HEK293 (cell line): Measurements from ENCODE around the gene FADS2.

Experiments used
- CTCF ChIA-PET: fragments of 350-600 bp; formaldehyde crosslinking; extraction: SDS; loops from one replicate; lab custom pipeline; 2021; ENCODE audit warnings: antibody characterized with exemption; lab: Yijun Ruan, JAX
- POLR2A ChIA-PET: fragments of 300-600 bp; formaldehyde crosslinking; extraction: SDS; loops from one replicate; lab custom pipeline; 2020; ENCODE audit warnings: antibody characterized with exemption, inconsistent platforms; lab: Yijun Ruan, JAX
- H3K27ac ChIP-seq: fragments of 200-500 bp; sonication (Bioruptor generic); 2 replicates; pipeline ENCODE4 v1.5.1; 2014; ENCODE audit warnings: low read depth, low read length, control low read depth, inconsistent platforms; ENCODE audit errors: extremely low read depth
- H3K36me3 ChIP-seq, 2 experiments: fragments of 200-500 bp in 1 of 2; sonication (Bioruptor generic) in 1 of 2; 1 replicate in 1 of 2; 2 replicates in 1 of 2; pipeline ENCODE4 v1.5.1; 2014 to 2017; ENCODE audit warnings: inconsistent platforms in 2 of 2, low read length in 2 of 2; ENCODE audit not compliant: control insufficient read depth in 2 of 2, insufficient read depth in 1 of 2
- H3K4me1 ChIP-seq: fragments of 200-500 bp; sonication (Bioruptor generic); 2 replicates; pipeline ENCODE4 v1.5.1; 2014; ENCODE audit warnings: mild to moderate bottlenecking, low read length, inconsistent platforms; ENCODE audit not compliant: control insufficient read depth, insufficient read depth
- H3K4me3 ChIP-seq: 2 replicates; pipeline ENCODE4 v1.5.1; 2011; ENCODE audit warnings: low read depth, mild to moderate bottlenecking, control low read depth, low read length, moderate library complexity
- H3K9me3 ChIP-seq: fragments of 200-500 bp; sonication (Bioruptor generic); 2 replicates; pipeline ENCODE4 v1.5.1; 2014; ENCODE audit warnings: low read depth, low read length, inconsistent platforms; ENCODE audit not compliant: control insufficient read depth, insufficient read depth
- HOXA7 ChIP-seq: sonication (generic); formaldehyde crosslinking; IDR thresholded peaks from 2 replicates; pipeline ENCODE4 v1.8.1; 2022; ENCODE audit warnings: missing genetic modification reagents, borderline replicate concordance
- KLF17 ChIP-seq: fragments of 450-650 bp; formaldehyde crosslinking; IDR thresholded peaks from 2 replicates; pipeline ENCODE4 v1.5.1; 2016; ENCODE audit warnings: missing biosample characterization, missing genetic modification characterization
- PBX3 ChIP-seq: sonication (generic); formaldehyde crosslinking; IDR thresholded peaks from 2 replicates; pipeline ENCODE4 v1.8.1; 2022; ENCODE audit warnings: mild to moderate bottlenecking, moderate library complexity, missing genetic modification reagents
- TCF7L2 ChIP-seq: IDR thresholded peaks from 2 replicates; pipeline ENCODE4 v1.6.1; 2011; ENCODE audit warnings: low read depth, mild to moderate bottlenecking, inconsistent platforms, low read length, moderate library complexity, borderline replicate concordance
- ZNF202 ChIP-seq: fragments of 450-650 bp; formaldehyde crosslinking; IDR thresholded peaks from 2 replicates; pipeline ENCODE4 v1.5.1; 2016; ENCODE audit warnings: missing biosample characterization, missing genetic modification characterization, borderline replicate concordance
- ZNF214 ChIP-seq: fragments of 450-650 bp; formaldehyde crosslinking; IDR thresholded peaks from 2 replicates; pipeline ENCODE4 v1.5.1; 2017; ENCODE audit warnings: missing biosample characterization, mild to moderate bottlenecking, missing genetic modification characterization, borderline replicate concordance
- ZNF248 ChIP-seq: fragments of 450-650 bp; formaldehyde crosslinking; IDR thresholded peaks from 2 replicates; pipeline ENCODE4 v1.5.1; 2017; ENCODE audit warnings: missing biosample characterization, missing genetic modification characterization
- ZNF280D ChIP-seq: fragments of 450-650 bp; formaldehyde crosslinking; IDR thresholded peaks from 2 replicates; pipeline ENCODE4 v1.5.1; 2016; ENCODE audit warnings: missing biosample characterization, missing genetic modification characterization
- ZNF37A ChIP-seq: fragments of 450-650 bp; IDR thresholded peaks from 2 replicates; pipeline ENCODE4 v1.5.1; 2018; ENCODE audit warnings: missing biosample characterization, missing genetic modification characterization
- ZNF558 ChIP-seq: fragments of 450-650 bp; formaldehyde crosslinking; IDR thresholded peaks from 2 replicates; pipeline ENCODE4 v1.5.1; 2016; ENCODE audit warnings: missing biosample characterization, missing genetic modification characterization
- ZNF580 ChIP-seq: fragments of 450-650 bp; formaldehyde crosslinking; IDR thresholded peaks from 2 replicates; pipeline ENCODE4 v1.5.1; 2016; ENCODE audit warnings: missing biosample characterization, missing genetic modification characterization
- ZNF585B ChIP-seq: fragments of 450-650 bp; formaldehyde crosslinking; IDR thresholded peaks from 2 replicates; pipeline ENCODE4 v1.5.1; 2016; ENCODE audit warnings: missing biosample characterization, missing genetic modification characterization
- ZNF654 ChIP-seq: fragments of 450-650 bp; formaldehyde crosslinking; IDR thresholded peaks from 2 replicates; pipeline ENCODE4 v1.5.1; 2016; ENCODE audit warnings: low read depth, missing biosample characterization, missing genetic modification characterization
- ZNF830 ChIP-seq: fragments of 450-650 bp; IDR thresholded peaks from 2 replicates; pipeline ENCODE4 v1.5.0; 2018; ENCODE audit warnings: missing biosample characterization, missing genetic modification characterization, low read depth, mild to moderate bottlenecking, moderate library complexity

FADS2 gene

GRCh38 chr11:61803889-61804647 lies 24.0 kb upstream of the FADS2 start (continued):
- no peak for TF ChIP-seq ZNF280D
- no peak for TF ChIP-seq ZNF248 (tag by site-specific recombination)
- no peak for TF ChIP-seq PBX3 (CRISPR knock-in tag)
- TF ChIP-seq ZNF37A (tag by site-specific recombination) = no peak

GRCh38 chr11:61805146-61805545 lies 23.0 kb upstream of the FADS2 start:
- peaks cover 0 to 72% of the 10 kb centered on the region in 2 experiments; a peak in 1 of 3 replicates for H3K36me3 ChIP-seq
- TF ChIP-seq ZNF830 (tag by site-specific recombination) = no peak
- no peak for TF ChIP-seq ZNF585B (tag by site-specific recombination)
- no peak for TF ChIP-seq TCF7L2
- no peak for TF ChIP-seq ZNF654 (tag by site-specific recombination)
- no peak for TF ChIP-seq ZNF558 (tag by site-specific recombination)
- no peak for TF ChIP-seq HOXA7
- TF ChIP-seq ZNF202 = no peak
- no peak for TF ChIP-seq ZNF214 (tag by site-specific recombination)
- no peak for TF ChIP-seq KLF17
- no peak for TF ChIP-seq ZNF280D
- TF ChIP-seq ZNF580 (tag by site-specific recombination) = no peak

More at GRCh38 chr11:61805146-61805545, 23.0 kb upstream of the FADS2 start:
- no peak overlapping the region for H3K4me3 ChIP-seq
- ChIA-PET POLR2A (interaction anchor here (3.2 kb wide), 1 partner anchor 11 kb away, joined by 17 read pairs; the partner anchor contains the start of gene FADS1), CTCF (interaction anchor here (1.7 to 3.4 kb wide), 3 partner anchors 8 to 93 kb away, joined by 6 to 24 read pairs (median 11); no protein-coding TSS in a partner anchor)
- no peak overlapping the region for H3K27ac ChIP-seq
- H3K4me1 ChIP-seq = no peaks in the 10 kb centered on the region
- H3K9me3 ChIP-seq = no peaks in the 10 kb centered on the region
